H9 (cell line): ENCODE results near the gene SETBP1. TPM values are rescaled to one million over a fixed set of nuclear protein-coding genes. Genes with fewer than 3 reads are reported as not detected.

Experiments used
- DNase-seq: peaks from one replicate; pipeline ENCODE4 v3.0.0-alpha.2; 2017
- H2AFZ ChIP-seq: one replicate; pipeline ENCODE4 v1.6.1; 2013; ENCODE audit warnings: mild to moderate bottlenecking, low read length, control low read depth, moderate library complexity
- H2AK5ac ChIP-seq: 2 replicates; pipeline ENCODE4 v1.6.1; 2013; ENCODE audit warnings: low read length, control low read depth, mixed read lengths; ENCODE audit not compliant: insufficient read length
- H2BK120ac ChIP-seq: one replicate; pipeline ENCODE4 v1.6.1; 2013; ENCODE audit warnings: low read depth, mild to moderate bottlenecking, low read length, control low read depth, inconsistent platforms; ENCODE audit not compliant: poor library complexity, severe bottlenecking
- H2BK12ac ChIP-seq: 2 replicates; pipeline ENCODE4 v1.6.1; 2013; ENCODE audit warnings: low read length, control low read depth, mixed read lengths, low read depth; ENCODE audit not compliant: insufficient read length
- H2BK15ac ChIP-seq: 2 replicates; pipeline ENCODE4 v1.6.1; 2013; ENCODE audit warnings: low read depth, low read length, control low read depth
- H2BK20ac ChIP-seq: one replicate; pipeline ENCODE4 v1.6.1; 2013; ENCODE audit warnings: low read depth, mild to moderate bottlenecking, low read length, control low read depth, inconsistent platforms; ENCODE audit not compliant: poor library complexity, severe bottlenecking
- H2BK5ac ChIP-seq: 2 replicates; pipeline ENCODE4 v1.6.1; 2013; ENCODE audit warnings: low read length, control low read depth, mixed read lengths; ENCODE audit not compliant: insufficient read length
- H3K14ac ChIP-seq: 2 replicates; pipeline ENCODE4 v1.6.1; 2013; ENCODE audit warnings: low read length, control low read depth; ENCODE audit not compliant: insufficient read depth
- H3K18ac ChIP-seq: 2 replicates; pipeline ENCODE4 v1.6.1; 2013; ENCODE audit warnings: low read depth, mild to moderate bottlenecking, mixed read lengths, low read length, control low read depth; ENCODE audit not compliant: insufficient read length
- H3K23ac ChIP-seq: 2 replicates; pipeline ENCODE4 v1.6.1; 2013; ENCODE audit warnings: low read length, control low read depth, mixed read lengths, low read depth; ENCODE audit not compliant: insufficient read length
- H3K23me2 ChIP-seq: 2 replicates; pipeline ENCODE4 v1.6.1; 2013; ENCODE audit warnings: low read depth, mild to moderate bottlenecking, mixed read lengths, low read length, control low read depth; ENCODE audit not compliant: insufficient read length, poor library complexity, severe bottlenecking
- H3K27ac ChIP-seq: 2 replicates; pipeline ENCODE4 v1.5.1; 2013; ENCODE audit warnings: low read length, control low read depth, mixed read lengths, low read depth; ENCODE audit not compliant: insufficient read length
- H3K27me3 ChIP-seq: 2 replicates; pipeline ENCODE4 v1.6.1; 2013; ENCODE audit warnings: low read length, control low read depth, inconsistent platforms; ENCODE audit not compliant: insufficient read depth
- H3K4ac ChIP-seq: 2 replicates; pipeline ENCODE4 v1.6.1; 2013; ENCODE audit warnings: low read depth, mild to moderate bottlenecking, control low read depth, inconsistent platforms, low read length, moderate library complexity
- H3K4me1 ChIP-seq: 2 replicates; pipeline ENCODE4 v1.6.1; 2013; ENCODE audit warnings: low read length, control low read depth, inconsistent platforms; ENCODE audit not compliant: insufficient read depth
- H3K4me2 ChIP-seq: 2 replicates; pipeline ENCODE4 v1.6.1; 2013; ENCODE audit warnings: low read length, control low read depth, mixed read lengths; ENCODE audit not compliant: insufficient read length, insufficient read depth
- H3K56ac ChIP-seq: 2 replicates; pipeline ENCODE4 v1.6.1; 2013; ENCODE audit warnings: low read depth, mild to moderate bottlenecking, mixed read lengths, low read length, control low read depth; ENCODE audit not compliant: insufficient read length
- H3K79me1 ChIP-seq: 2 replicates; pipeline ENCODE4 v1.6.1; 2013; ENCODE audit warnings: low read depth, mild to moderate bottlenecking, moderate library complexity, low read length, control low read depth, inconsistent platforms; ENCODE audit not compliant: insufficient read depth, poor library complexity, severe bottlenecking
- H3K79me2 ChIP-seq: 2 replicates; pipeline ENCODE4 v1.6.1; 2013; ENCODE audit warnings: low read length, control low read depth, inconsistent platforms; ENCODE audit not compliant: insufficient read depth
- H3K9ac ChIP-seq: 2 replicates; pipeline ENCODE4 v1.6.1; 2013; ENCODE audit warnings: low read length, control low read depth, mixed read lengths; ENCODE audit not compliant: insufficient read length; ENCODE audit errors: extremely low read depth
- H3K9me3 ChIP-seq: one replicate; pipeline ENCODE4 v1.6.1; 2013; ENCODE audit warnings: low read depth, low read length, inconsistent platforms; ENCODE audit not compliant: control insufficient read depth
- H3T11ph ChIP-seq: one replicate; pipeline ENCODE4 v1.6.1; 2013; ENCODE audit warnings: mild to moderate bottlenecking, low read length, control low read depth, inconsistent platforms
- H4K20me1 ChIP-seq: one replicate; pipeline ENCODE4 v1.6.1; 2013; ENCODE audit not compliant: control insufficient read depth, insufficient read length, insufficient read depth
- H4K5ac ChIP-seq: 2 replicates; pipeline ENCODE4 v1.6.1; 2013; ENCODE audit warnings: low read depth, mild to moderate bottlenecking, mixed read lengths, low read length, control low read depth; ENCODE audit not compliant: insufficient read length
- H4K8ac ChIP-seq: replicated peaks from 2 replicates; pipeline ENCODE4 v1.6.1; 2013; ENCODE audit warnings: low read length, control low read depth, mixed read lengths, low read depth; ENCODE audit not compliant: insufficient read length
- H4K91ac ChIP-seq: 2 replicates; pipeline ENCODE4 v1.6.1; 2013; ENCODE audit warnings: low read depth, mild to moderate bottlenecking, moderate library complexity, mixed read lengths, low read length, control low read depth; ENCODE audit not compliant: insufficient read length
- H3K27ac Mint-ChIP-seq, 3 experiments: 2 replicates in 2 of 3; 3 replicates in 1 of 3; pipeline ENCODE4 v1.8.0; 2020 to 2021; ENCODE audit warnings: mixed read lengths in 3 of 3, mild to moderate bottlenecking in 1 of 3, moderate library complexity in 1 of 3
- H3K27me3 Mint-ChIP-seq: 2 replicates; pipeline ENCODE4 v1.8.0; 2021; ENCODE audit warnings: low read depth, mild to moderate bottlenecking, moderate library complexity, mixed read lengths
- H3K36me3 Mint-ChIP-seq, 3 experiments: 2 replicates in 2 of 3; 3 replicates in 1 of 3; pipeline ENCODE4 v1.8.0; 2020 to 2021; ENCODE audit warnings: low read depth in 3 of 3, mixed read lengths in 3 of 3; ENCODE audit not compliant: insufficient read depth in 1 of 3
- H3K4me1 Mint-ChIP-seq, 2 experiments: 2 replicates each; pipeline ENCODE4 v1.8.0; 2020; ENCODE audit warnings: mixed read lengths in 2 of 2
- H3K4me3 Mint-ChIP-seq, 2 experiments: 2 replicates in 1 of 2; 3 replicates in 1 of 2; pipeline ENCODE4 v1.8.0; 2020 to 2021; ENCODE audit warnings: mild to moderate bottlenecking in 2 of 2, mixed read lengths in 2 of 2, moderate library complexity in 1 of 2
- H3K9me3 Mint-ChIP-seq, 2 experiments: 2 replicates in 1 of 2; 3 replicates in 1 of 2; pipeline ENCODE4 v1.8.0; 2020; ENCODE audit warnings: mild to moderate bottlenecking in 2 of 2, mixed read lengths in 2 of 2, moderate library complexity in 1 of 2
- WGBS: extraction: QIAGEN DNeasy Blood & Tissue Kit; methylation state at CpG from one replicate; pipeline ENCODE4 v1.1.7; 2013; ENCODE audit warnings: missing lambda C conversion rate, low lambda C conversion rate, mixed read lengths; ENCODE audit not compliant: insufficient read length; ENCODE audit errors: extremely low coverage; 5-methylcytosine and 5-hydroxymethylcytosine counted together
- total RNA-seq: library from RNA; stranded (reverse); gene quantifications from 2 replicates; pipeline ENCODE4 v1.2.1, GENCODE V29; 2021
- TF ChIP-seq, protein P1 (sequence below): fragments of 200-600 bp; sonication (generic); conservative IDR thresholded peaks from 3 replicates; pipeline ENCODE4 v1.8.0; 2021; ENCODE audit warnings: antibody characterized with exemption, mild to moderate bottlenecking

SETBP1 gene
- total RNA-seq, 1 experiment from 2014 or later = 4.6 TPM

DNA sequence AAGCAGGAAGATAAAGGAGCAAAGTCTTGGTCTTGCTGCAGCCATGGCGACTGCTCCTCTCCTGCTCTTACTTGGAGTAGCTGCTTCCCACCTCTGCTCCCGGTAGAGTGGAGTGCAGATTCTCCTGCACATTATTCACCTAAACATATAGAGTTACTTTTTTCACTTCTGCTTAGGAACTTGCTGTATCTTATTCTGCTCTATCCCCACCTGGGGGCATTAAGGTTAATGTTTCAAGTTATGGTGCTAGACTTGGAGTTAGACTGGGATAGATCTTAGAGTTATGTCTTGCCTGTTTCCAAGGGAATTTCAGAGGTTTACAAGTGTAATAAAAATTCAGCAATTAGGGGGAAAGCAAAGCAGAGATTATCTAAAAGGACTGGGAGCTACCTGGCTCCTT, 144.2 kb downstream of the SETBP1 start:
- peaks cover 0 to 1% (median 0%) of the 10 kb centered on the region in 3 experiments; a peak in 1 of 7 replicates for H3K36me3 Mint-ChIP-seq

More for the DNA sequence above, 144.2 kb downstream of the SETBP1 start:
- Histone ChIP-seq H2BK12ac (no peak overlapping the region), H3K9me3 (no peaks in the 10 kb centered on the region), H3K23me2 (no peaks in the 10 kb centered on the region), H4K20me1 (no peaks in the 10 kb centered on the region), H2AFZ (no peak overlapping the region), H3K4me2 (no peak overlapping the region), H2BK15ac (no peak overlapping the region), H2BK120ac (no peak overlapping the region), H3K27me3 (no peaks in the 10 kb centered on the region), H3K4me1 (peaks cover 2% of the 10 kb centered on the region; the same call in 1 of the 2 replicates), H3K4ac (no peak overlapping the region), H3K14ac (no peak overlapping the region), H3K23ac (no peak overlapping the region), H3K79me1 (no peaks in the 10 kb centered on the region), H3K18ac (no peak overlapping the region), H3K9ac (no peak overlapping the region), H2BK20ac (no peak overlapping the region), H3K27ac (no peak overlapping the region), H4K91ac (no peak overlapping the region), H4K5ac (no peak overlapping the region), H3T11ph (no peak overlapping the region), H2BK5ac (no peak overlapping the region), H3K56ac (no peak overlapping the region), H4K8ac (no peak overlapping the region), H3K79me2 (no peaks in the 10 kb centered on the region), H2AK5ac (no peak overlapping the region)
- H3K27ac Mint-ChIP-seq = 0 out of 7 replicates have a peak overlapping the region, but pooled peaks of 1 of the 3 experiments have one; percentile 12
- H3K4me1 Mint-ChIP-seq = peaks cover 27 to 48% of the 10 kb centered on the region in 2 experiments
- H3K9me3 Mint-ChIP-seq = no peaks in the 10 kb centered on the region
- TF ChIP-seq, protein P1, sequence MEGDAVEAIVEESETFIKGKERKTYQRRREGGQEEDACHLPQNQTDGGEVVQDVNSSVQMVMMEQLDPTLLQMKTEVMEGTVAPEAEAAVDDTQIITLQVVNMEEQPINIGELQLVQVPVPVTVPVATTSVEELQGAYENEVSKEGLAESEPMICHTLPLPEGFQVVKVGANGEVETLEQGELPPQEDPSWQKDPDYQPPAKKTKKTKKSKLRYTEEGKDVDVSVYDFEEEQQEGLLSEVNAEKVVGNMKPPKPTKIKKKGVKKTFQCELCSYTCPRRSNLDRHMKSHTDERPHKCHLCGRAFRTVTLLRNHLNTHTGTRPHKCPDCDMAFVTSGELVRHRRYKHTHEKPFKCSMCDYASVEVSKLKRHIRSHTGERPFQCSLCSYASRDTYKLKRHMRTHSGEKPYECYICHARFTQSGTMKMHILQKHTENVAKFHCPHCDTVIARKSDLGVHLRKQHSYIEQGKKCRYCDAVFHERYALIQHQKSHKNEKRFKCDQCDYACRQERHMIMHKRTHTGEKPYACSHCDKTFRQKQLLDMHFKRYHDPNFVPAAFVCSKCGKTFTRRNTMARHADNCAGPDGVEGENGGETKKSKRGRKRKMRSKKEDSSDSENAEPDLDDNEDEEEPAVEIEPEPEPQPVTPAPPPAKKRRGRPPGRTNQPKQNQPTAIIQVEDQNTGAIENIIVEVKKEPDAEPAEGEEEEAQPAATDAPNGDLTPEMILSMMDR = no peak
- H3K27me3 Mint-ChIP-seq = peaks cover 6% of the 10 kb centered on the region; the same call in 1 of the 2 replicates
- no CpG with 5 or more reads among the region's 2 CpGs for WGBS
- no peak for DNase-seq
- no peak overlapping the region for H3K4me3 Mint-ChIP-seq
